Calu3 (cell line): ENCODE data around the gene SLC49A3. TPM values are rescaled to one million over a fixed set of nuclear protein-coding genes. Genes with fewer than 3 reads are reported as not detected.
"Not testable (repeated sequence)": the region's sequence is repeated elsewhere in the genome, so short reads cannot be mapped to it uniquely, and the experiment has no call there.

Source experiments
- BruUV-seq: library from RNA; stranded (reverse); fragments of 400-500 nt; replicated peaks from 2 replicates; lab custom pipeline; 2021; lab: Mats Ljungman, UMichigan
- CTCF ChIA-PET: fragments of 300-600 bp; sonication (Branson Sonifier 250); formaldehyde crosslinking; loops from one replicate; lab custom pipeline; 2022; ENCODE audit warnings: antibody characterized with exemption; lab: Charles Lee
- DNase-seq: peaks from one replicate; pipeline ENCODE4 v3.0.0; 2022
- H3K27ac Mint-ChIP-seq: one replicate; pipeline ENCODE4 v1.8.0; 2022; ENCODE audit warnings: mixed read lengths; ENCODE audit not compliant: unreplicated experiment
- H3K27me3 Mint-ChIP-seq: one replicate; pipeline ENCODE4 v1.8.0; 2022; ENCODE audit warnings: mixed read lengths; ENCODE audit not compliant: unreplicated experiment
- H3K36me3 Mint-ChIP-seq: one replicate; pipeline ENCODE4 v1.8.0; 2022; ENCODE audit warnings: mild to moderate bottlenecking, moderate library complexity, mixed read lengths; ENCODE audit not compliant: insufficient read depth, unreplicated experiment
- H3K4me1 Mint-ChIP-seq: one replicate; pipeline ENCODE4 v1.8.0; 2022; ENCODE audit warnings: mild to moderate bottlenecking, low read depth, mixed read lengths; ENCODE audit not compliant: unreplicated experiment
- H3K4me3 Mint-ChIP-seq: one replicate; pipeline ENCODE4 v1.8.0; 2022; ENCODE audit warnings: mild to moderate bottlenecking, low read depth, moderate library complexity, mixed read lengths; ENCODE audit not compliant: unreplicated experiment
- H3K9me3 Mint-ChIP-seq: one replicate; pipeline ENCODE4 v1.8.0; 2022; ENCODE audit warnings: low read depth, mixed read lengths; ENCODE audit not compliant: unreplicated experiment
- intact Hi-C: fragments of 100-400 bp; cut with micrococcal nuclease; formaldehyde crosslinking; loops from one replicate; pipeline ENCODE4 v1.10.0; 2022; ENCODE audit not compliant: unreplicated experiment
- total RNA-seq: library from RNA; stranded (reverse); gene quantifications from 2 replicates; pipeline ENCODE4 v1.2.3, GENCODE V29; 2022
- TF ChIP-seq, protein P1 (sequence below): fragments of 200-600 bp; IDR thresholded peaks from one replicate; pipeline ENCODE4 v1.8.0; 2022; ENCODE audit warnings: antibody characterized with exemption; ENCODE audit not compliant: unreplicated experiment

Gene SLC49A3
- total RNA-seq, 1 experiment from 2014 or later: 0.40 TPM

DNA sequence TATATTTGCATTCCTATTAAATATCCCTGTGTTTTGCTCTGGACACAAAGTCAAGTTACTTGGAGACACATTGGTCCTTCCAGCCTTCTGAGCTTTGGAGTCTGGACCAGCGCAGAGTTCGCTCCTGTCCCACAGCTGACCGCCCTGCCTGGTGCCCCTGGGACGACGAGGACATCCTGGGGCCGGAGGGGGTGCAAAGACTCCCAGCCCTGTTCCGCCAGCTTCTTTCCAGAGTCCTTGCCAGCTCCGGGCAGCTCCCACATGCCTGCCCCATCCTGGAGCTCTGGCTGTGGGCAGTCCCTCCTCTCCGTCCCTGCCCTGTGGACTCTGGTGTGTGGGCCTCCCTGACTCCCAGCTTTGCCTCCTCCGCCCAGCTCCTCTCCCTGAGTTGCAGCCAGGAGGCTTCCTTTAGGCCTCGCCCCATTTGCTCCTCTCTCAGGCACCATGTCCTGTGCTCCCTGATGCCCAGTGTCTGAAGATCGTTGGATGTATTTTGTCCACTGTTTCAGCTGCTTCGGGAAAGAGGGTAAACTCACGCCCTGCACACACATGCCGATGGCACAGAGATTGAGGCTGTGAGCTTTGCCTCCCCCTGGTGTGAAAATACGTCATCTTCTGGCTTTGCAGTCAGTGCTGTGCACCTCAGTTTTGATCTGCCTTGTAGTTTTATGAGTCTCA lies 11.8 kb upstream of the SLC49A3 start:
- no TSS peak for BruUV-seq
- Mint-ChIP-seq H3K4me1 (no peaks in the 10 kb centered on the region), H3K36me3 (no peaks in the 10 kb centered on the region), H3K27me3 (peaks cover 13% of the 10 kb centered on the region), H3K9me3 (no peaks in the 10 kb centered on the region), H3K4me3 (no peak overlapping the region), H3K27ac (no peak overlapping the region)
- CTCF ChIA-PET: no interaction called here
- TF ChIP-seq, protein P1, sequence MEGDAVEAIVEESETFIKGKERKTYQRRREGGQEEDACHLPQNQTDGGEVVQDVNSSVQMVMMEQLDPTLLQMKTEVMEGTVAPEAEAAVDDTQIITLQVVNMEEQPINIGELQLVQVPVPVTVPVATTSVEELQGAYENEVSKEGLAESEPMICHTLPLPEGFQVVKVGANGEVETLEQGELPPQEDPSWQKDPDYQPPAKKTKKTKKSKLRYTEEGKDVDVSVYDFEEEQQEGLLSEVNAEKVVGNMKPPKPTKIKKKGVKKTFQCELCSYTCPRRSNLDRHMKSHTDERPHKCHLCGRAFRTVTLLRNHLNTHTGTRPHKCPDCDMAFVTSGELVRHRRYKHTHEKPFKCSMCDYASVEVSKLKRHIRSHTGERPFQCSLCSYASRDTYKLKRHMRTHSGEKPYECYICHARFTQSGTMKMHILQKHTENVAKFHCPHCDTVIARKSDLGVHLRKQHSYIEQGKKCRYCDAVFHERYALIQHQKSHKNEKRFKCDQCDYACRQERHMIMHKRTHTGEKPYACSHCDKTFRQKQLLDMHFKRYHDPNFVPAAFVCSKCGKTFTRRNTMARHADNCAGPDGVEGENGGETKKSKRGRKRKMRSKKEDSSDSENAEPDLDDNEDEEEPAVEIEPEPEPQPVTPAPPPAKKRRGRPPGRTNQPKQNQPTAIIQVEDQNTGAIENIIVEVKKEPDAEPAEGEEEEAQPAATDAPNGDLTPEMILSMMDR: no peak
- intact Hi-C loops: no loop called here
- no peak for DNase-seq

DNA sequence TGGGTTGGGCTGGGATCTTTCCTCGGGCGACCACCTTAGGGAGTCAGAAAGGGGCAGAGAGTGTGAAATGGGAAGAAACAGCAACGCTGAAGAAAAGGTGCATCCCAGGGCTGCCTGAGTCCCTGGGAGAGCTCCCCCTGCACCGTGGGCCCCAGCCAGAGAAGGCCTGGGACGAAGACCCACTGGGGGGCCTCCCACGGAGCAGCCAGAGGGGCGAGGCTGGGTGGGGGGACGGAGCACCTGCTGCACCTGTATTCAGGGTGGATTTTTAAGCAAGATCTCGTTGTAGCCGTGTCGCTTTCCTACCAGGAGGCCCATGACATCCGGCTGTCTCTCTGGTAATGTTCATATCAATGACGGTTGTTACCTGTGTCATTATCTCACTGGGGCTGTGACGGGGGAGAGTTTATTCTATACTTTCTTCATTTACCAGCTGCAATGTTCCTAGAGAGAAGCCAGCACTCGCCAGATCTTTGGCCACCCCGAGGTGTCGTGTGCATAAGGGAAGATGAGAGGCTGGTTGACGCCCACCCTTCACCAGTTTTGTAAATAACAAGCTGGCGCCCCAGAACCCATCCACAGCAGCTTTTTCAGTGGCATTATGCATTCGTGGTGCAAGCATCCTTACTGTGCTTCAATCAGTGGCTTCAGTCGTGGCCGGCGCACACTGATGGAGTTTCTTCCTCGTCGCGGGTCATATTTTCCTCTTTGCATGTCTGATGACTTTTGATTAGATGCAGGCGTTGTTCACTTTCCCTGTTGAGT lies 11.0 kb upstream of the SLC49A3 start:
- Mint-ChIP-seq H3K36me3 (no peaks in the 10 kb centered on the region), H3K27ac (no peak overlapping the region), H3K4me1 (no peaks in the 10 kb centered on the region), H3K4me3 (no peak overlapping the region), H3K27me3 (peaks cover 13% of the 10 kb centered on the region), H3K9me3 (no peaks in the 10 kb centered on the region)
- BruUV-seq: no TSS peak
- DNase-seq: no peak
- CTCF ChIA-PET: no interaction called here
- intact Hi-C loops: no loop called here
- TF ChIP-seq, protein P1: no peak

DNA sequence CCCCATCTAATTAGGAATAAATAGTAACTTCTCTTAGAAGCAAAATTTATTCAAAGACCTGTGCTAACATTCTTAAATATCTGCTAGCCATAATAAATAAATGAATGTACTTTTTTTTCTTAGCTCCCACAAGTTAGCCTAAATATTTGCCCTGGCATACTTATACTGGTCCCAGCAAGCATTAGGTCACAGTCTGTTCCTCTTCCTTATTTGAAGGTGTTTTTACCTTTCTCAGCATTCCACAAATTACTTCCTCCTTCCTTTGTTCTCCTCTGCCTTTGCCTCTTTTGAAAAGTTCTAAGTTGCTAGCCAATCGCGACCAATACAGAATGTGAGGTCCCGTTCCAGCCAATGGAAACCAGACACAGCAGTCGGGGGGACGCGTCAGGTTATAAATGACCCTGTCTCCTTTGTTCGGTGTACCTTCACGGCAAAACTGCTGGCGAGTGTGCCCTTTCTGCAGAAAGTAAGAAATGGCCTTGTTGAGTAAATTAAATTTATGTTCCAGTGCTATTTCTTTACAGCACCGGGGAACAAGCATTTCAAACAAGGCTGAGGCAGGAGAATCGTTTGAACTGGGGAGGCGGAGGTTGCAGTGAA lies 5.5 kb upstream of the SLC49A3 start:
- CTCF ChIA-PET, intact Hi-C loops, BruUV-seq, H3K27me3 Mint-ChIP-seq, H3K4me3 Mint-ChIP-seq, H3K36me3 Mint-ChIP-seq, H3K4me1 Mint-ChIP-seq, H3K27ac Mint-ChIP-seq, H3K9me3 Mint-ChIP-seq, DNase-seq: not testable (repeated sequence)

- BruUV-seq: no TSS peak
- H3K27ac Mint-ChIP-seq: no peak overlapping the region
Observed at GRCh38 chr4:692771-693554, 4.0 kb upstream of the SLC49A3 start.

More at GRCh38 chr4:692771-693554, 4.0 kb upstream of the SLC49A3 start:
- Mint-ChIP-seq H3K27me3 (no peaks in the 10 kb centered on the region), H3K9me3 (peaks cover 7% of the 10 kb centered on the region), H3K4me1 (peaks cover under 1% of the 10 kb centered on the region), H3K36me3 (no peaks in the 10 kb centered on the region), H3K4me3 (no peak overlapping the region)
- no peak for DNase-seq
- TF ChIP-seq, protein P1: no peak
- intact Hi-C loops: no loop called here
- CTCF ChIA-PET: no interaction called here
